IMR-90 (cell line): ENCODE data around the gene RAB40C. TPM values are rescaled to one million over a fixed set of nuclear protein-coding genes. Genes with fewer than 3 reads are reported as not detected.
A peak's percentile ranks its signal among the peaks of the same experiment; 100 is the strongest.

Experiments used
- ATAC-seq: fragments of 200-7000 bp; cut with Tn5 transposase; 2 replicates; pipeline ENCODE4 v1.9.1; 2020; ENCODE audit warnings: low read depth, mild to moderate bottlenecking, moderate library complexity
- BruUV-seq: library from RNA; stranded (reverse); fragments of 400-500 nt; replicated peaks from 2 replicates; lab custom pipeline; 2021; lab: Mats Ljungman, UMichigan
- CTCF ChIA-PET: fragments of 300-600 bp; formaldehyde crosslinking; extraction: SDS; loops from one replicate; lab custom pipeline; 2021; ENCODE audit warnings: antibody characterized with exemption; lab: Yijun Ruan, JAX
- POLR2A ChIA-PET: fragments of 300-600 bp; sonication (Branson Sonifier 250); formaldehyde crosslinking; loops from one replicate; lab custom pipeline; 2022; ENCODE audit warnings: antibody characterized with exemption; ENCODE audit not compliant: unreplicated experiment; lab: Charles Lee
- DNase-seq: peaks from one replicate; pipeline ENCODE4 v3.0.0; 2013
- H2AFZ ChIP-seq: replicated peaks from 2 replicates; pipeline ENCODE3; 2013; ENCODE audit warnings: low read length, mild to moderate bottlenecking; ENCODE audit not compliant: poor library complexity
- H2AK5ac ChIP-seq: 2 replicates; pipeline ENCODE4 v1.6.1; 2013; ENCODE audit warnings: low read depth, low read length, inconsistent platforms
- H2AK9ac ChIP-seq: replicated peaks from 2 replicates; pipeline ENCODE3; 2013; ENCODE audit warnings: mild to moderate bottlenecking, low read depth, low read length, moderate library complexity; ENCODE audit not compliant: poor library complexity
- H2BK120ac ChIP-seq: 2 replicates; pipeline ENCODE4 v1.6.1; 2013; ENCODE audit warnings: low read depth, low read length, inconsistent platforms
- H2BK15ac ChIP-seq: 3 replicates; pipeline ENCODE4 v1.6.1; 2013; ENCODE audit warnings: low read depth, low read length, inconsistent platforms
- H2BK20ac ChIP-seq: 2 replicates; pipeline ENCODE4 v1.6.1; 2013; ENCODE audit warnings: low read depth, mild to moderate bottlenecking, inconsistent platforms, low read length, moderate library complexity
- H2BK5ac ChIP-seq: 2 replicates; pipeline ENCODE4 v1.6.1; 2013; ENCODE audit warnings: mild to moderate bottlenecking, low read depth, low read length, inconsistent platforms; ENCODE audit not compliant: poor library complexity, severe bottlenecking
- H3K14ac ChIP-seq: replicated peaks from 2 replicates; pipeline ENCODE4 v1.6.1; 2013; ENCODE audit warnings: low read depth, low read length, inconsistent platforms
- H3K18ac ChIP-seq: 2 replicates; pipeline ENCODE4 v1.6.1; 2013; ENCODE audit warnings: low read depth, low read length, control low read depth
- H3K23ac ChIP-seq: 2 replicates; pipeline ENCODE4 v1.6.1; 2013; ENCODE audit warnings: low read depth, low read length, inconsistent platforms
- H3K27ac ChIP-seq: 2 replicates; pipeline ENCODE4 v1.5.1; 2013; ENCODE audit warnings: mild to moderate bottlenecking, control low read depth, low read length; ENCODE audit not compliant: insufficient read depth
- H3K27me3 ChIP-seq: 2 replicates; pipeline ENCODE4 v1.6.1; 2013; ENCODE audit warnings: low read length; ENCODE audit not compliant: control insufficient read depth, insufficient read depth
- H3K36me3 ChIP-seq: 2 replicates; pipeline ENCODE4 v1.6.1; 2013; ENCODE audit warnings: low read length, mixed read lengths; ENCODE audit not compliant: control insufficient read depth, insufficient read depth
- H3K4ac ChIP-seq: 2 replicates; pipeline ENCODE4 v1.6.1; 2013; ENCODE audit warnings: low read depth, low read length, inconsistent platforms
- H3K4me1 ChIP-seq: 2 replicates; pipeline ENCODE4 v1.6.1; 2013; ENCODE audit warnings: low read length, mixed read lengths; ENCODE audit not compliant: control insufficient read depth, insufficient read depth
- H3K4me2 ChIP-seq: 2 replicates; pipeline ENCODE4 v1.6.1; 2013; ENCODE audit warnings: low read depth, mild to moderate bottlenecking, control low read depth, low read length, moderate library complexity
- H3K4me3 ChIP-seq: 2 replicates; pipeline ENCODE4 v1.5.1; 2013; ENCODE audit warnings: low read depth, mild to moderate bottlenecking, control low read depth, low read length, moderate library complexity; ENCODE audit not compliant: insufficient read depth
- H3K56ac ChIP-seq: 2 replicates; pipeline ENCODE4 v1.6.1; 2013; ENCODE audit warnings: low read length, inconsistent platforms; ENCODE audit not compliant: insufficient read depth; ENCODE audit errors: extremely low read depth
- H3K79me1 ChIP-seq, 2 experiments: 2 replicates each; pipeline ENCODE4 v1.6.1; 2013; ENCODE audit warnings: low read length in 2 of 2, inconsistent platforms in 1 of 2, low read depth in 1 of 2
- H3K9ac ChIP-seq: 2 replicates; pipeline ENCODE4 v1.6.1; 2013; ENCODE audit warnings: low read depth, low read length, control low read depth
- H3K9me1 ChIP-seq: 2 replicates; pipeline ENCODE4 v1.6.1; 2013; ENCODE audit warnings: low read length, inconsistent platforms; ENCODE audit not compliant: insufficient read depth
- H3K9me3 ChIP-seq: 2 replicates; pipeline ENCODE4 v1.6.1; 2013; ENCODE audit warnings: low read length; ENCODE audit not compliant: control insufficient read depth, insufficient read depth
- H4K20me1 ChIP-seq: 2 replicates; pipeline ENCODE4 v1.6.1; 2013; ENCODE audit warnings: low read length, inconsistent platforms; ENCODE audit not compliant: insufficient read depth
- H4K5ac ChIP-seq: 2 replicates; pipeline ENCODE4 v1.6.1; 2013; ENCODE audit warnings: mild to moderate bottlenecking, low read depth, low read length, control low read depth
- H4K8ac ChIP-seq, 2 experiments: 2 replicates each; pipeline ENCODE4 v1.6.1; 2013; ENCODE audit warnings: low read depth in 2 of 2, low read length in 2 of 2, control low read depth in 1 of 2, inconsistent platforms in 1 of 2
- H4K91ac ChIP-seq: 2 replicates; pipeline ENCODE4 v1.6.1; 2013; ENCODE audit warnings: low read depth, low read length, inconsistent platforms; ENCODE audit not compliant: insufficient read depth
- CTCF ChIP-seq: conservative IDR thresholded peaks from 2 replicates; pipeline ENCODE4 v1.5.1; 2012; ENCODE audit warnings: mild to moderate bottlenecking, low read depth, low read length, improper control_type of control experiment
- FOS ChIP-seq: fragments of 150-350 bp; IDR thresholded peaks from 2 replicates; pipeline ENCODE4 v1.6.1; 2016; ENCODE audit warnings: low read depth, low read length
- MXI1 ChIP-seq: IDR thresholded peaks from 2 replicates; pipeline ENCODE4 v1.6.1; 2012; ENCODE audit warnings: low read depth, mild to moderate bottlenecking, low read length, moderate library complexity, borderline replicate concordance
- RCOR1 ChIP-seq: IDR thresholded peaks from 2 replicates; pipeline ENCODE4 v1.6.1; 2012; ENCODE audit warnings: mild to moderate bottlenecking, low read length, improper control_type of control experiment; ENCODE audit not compliant: insufficient replicate concordance
- SMC3 ChIP-seq: fragments of 150-350 bp; IDR thresholded peaks from 2 replicates; pipeline ENCODE4 v1.6.1; 2016; ENCODE audit warnings: low read depth, mild to moderate bottlenecking, antibody characterized with exemption, low read length, moderate library complexity
- whole genome bisulfite sequencing, 2 experiments: methylation state at CpG; one replicate each; pipeline versions ENCODE4 v1.1.5 to v1.1.7; 2013; ENCODE audit warnings: missing lambda C conversion rate in 2 of 2; ENCODE audit not compliant: insufficient read length in 1 of 2; ENCODE audit errors: extremely low coverage in 2 of 2; 5-methylcytosine and 5-hydroxymethylcytosine counted together
- dilution Hi-C: fragments of 300-500 bp; cut with HindIII; formaldehyde crosslinking; loops from one replicate; pipeline ENCODE4 v1.14.3; 2018; ENCODE audit warnings: low sequenced_read_pairs; ENCODE audit not compliant: unreplicated experiment
- in situ Hi-C: fragments of 300-500 bp; cut with MboI; formaldehyde crosslinking; loops from 3 replicates; pipeline ENCODE4 v1.14.3; 2019; ENCODE audit warnings: low sequenced_read_pairs, inconsistent platforms, mixed read lengths
- intact Hi-C: fragments of 100-400 bp; cut with micrococcal nuclease; formaldehyde crosslinking; loops from 2 replicates; pipeline ENCODE4 v1.10.0; 2022
- polyA plus RNA-seq, 3 experiments: library from polyadenylated mRNA; depleted of rRNA; stranded (reverse); fragments of >200 nt; gene quantifications; 2 replicates each; pipeline ENCODE4 v1.2.3, GENCODE V29; 2012; ENCODE audit warnings: low replicate concordance in 1 of 3
- total RNA-seq: library from RNA; depleted of rRNA; stranded (reverse); fragments of >200 nt; gene quantifications from 2 replicates; pipeline ENCODE4 v1.2.3, GENCODE V29; 2012

RAB40C gene
- total and polyA plus RNA-seq, 2 of the 4 experiments (the other 2 are of a cell fraction): 6.8 to 13.7 TPM

GRCh38 chr16:670485-671352, 80.9 kb downstream of the RAB40C start:
- 93% methylated on average over 31 of the region's 52 CpGs; no CpG with 5 or more reads in 1 of the 2 experiments for WGBS, 2 experiments
- H3K79me1 ChIP-seq: peaks cover 0 to 37% of the 10 kb centered on the region in 2 experiments; a peak in 1 of 4 replicates
- intact Hi-C loops: no loop called here
- H2BK5ac ChIP-seq: no peak overlapping the region
- dilution Hi-C loops: no loop called here
- no TSS peak for BruUV-seq
- no peak overlapping the region for H3K9ac ChIP-seq
- no peak overlapping the region for H3K14ac ChIP-seq
- no peak overlapping the region for H2AK5ac ChIP-seq
- no peak for ATAC-seq
- POLR2A ChIA-PET: no interaction called here
- H3K4ac ChIP-seq: no peak overlapping the region
- H2BK20ac ChIP-seq: no peak overlapping the region
- no peak overlapping the region for H3K4me3 ChIP-seq
- no peak overlapping the region for H3K4me2 ChIP-seq
- H3K18ac ChIP-seq: no peak overlapping the region
- no peak overlapping the region for H3K56ac ChIP-seq
- TF ChIP-seq CTCF: no peak
- no peak for TF ChIP-seq MXI1
- TF ChIP-seq FOS: no peak
- no peak for TF ChIP-seq RCOR1
- TF ChIP-seq SMC3: no peak
- peaks cover 27% of the 10 kb centered on the region for H4K20me1 ChIP-seq
- H3K27me3 ChIP-seq: no peaks in the 10 kb centered on the region
- no peak overlapping the region for H4K91ac ChIP-seq
- H3K9me1 ChIP-seq: peaks cover 6% of the 10 kb centered on the region
- peaks cover 47% of the 10 kb centered on the region for H3K36me3 ChIP-seq
- in situ Hi-C loops: no loop called here
- CTCF ChIA-PET: no interaction called here
- peaks cover 13% of the 10 kb centered on the region for H3K4me1 ChIP-seq
- H4K8ac ChIP-seq: no peak overlapping the region
- H2AFZ ChIP-seq: no peak overlapping the region
- DNase-seq: no peak
- peak overlapping the region; percentile 78 for H2AK9ac ChIP-seq
- no peak overlapping the region for H2BK120ac ChIP-seq
- no peaks in the 10 kb centered on the region for H3K9me3 ChIP-seq
- H4K5ac ChIP-seq: no peak overlapping the region
- H2BK15ac ChIP-seq: no peak overlapping the region
- no peak overlapping the region for H3K23ac ChIP-seq
- no peak overlapping the region for H3K27ac ChIP-seq
